Mucosa of descending colon (tissue), 3 donors: ENCODE results near the gene ANKRD17. TPM values are rescaled to one million over a fixed set of nuclear protein-coding genes. Genes with fewer than 3 reads are reported as not detected.

Experiments used
- ATAC-seq: fragments of 200-7000 bp; cut with Tn5 transposase; one replicate; pipeline ENCODE4 v1.9.1; 2020; ENCODE audit warnings: mild to moderate bottlenecking, moderate library complexity
- DNase-seq, 3 donors: peaks; one replicate each; pipeline ENCODE4 v3.0.0-alpha.2; 2020
- H3K36me3 ChIP-seq: fragments of 200-600 bp; one replicate; pipeline ENCODE4 v1.8.0; 2021; ENCODE audit warnings: low read depth, mild to moderate bottlenecking
- H3K4me1 ChIP-seq: fragments of 200-600 bp; one replicate; pipeline ENCODE4 v1.8.0; 2021; ENCODE audit warnings: low read depth, mild to moderate bottlenecking
- H3K4me3 ChIP-seq: fragments of 200-600 bp; one replicate; pipeline ENCODE4 v1.8.0; 2021; ENCODE audit warnings: mild to moderate bottlenecking
- H3K9me3 ChIP-seq: fragments of 200-600 bp; one replicate; pipeline ENCODE4 v1.8.0; 2021; ENCODE audit warnings: mild to moderate bottlenecking
- CTCF ChIP-seq: fragments of 200-600 bp; IDR thresholded peaks from one replicate; pipeline ENCODE4 v1.8.0; 2022; ENCODE audit warnings: antibody characterized with exemption, mild to moderate bottlenecking
- intact Hi-C, 2 donors: fragments of 100-400 bp; cut with DNase I in 1 of 2; cut with micrococcal nuclease in 1 of 2; formaldehyde crosslinking; loops; one replicate each; pipeline versions ENCODE4 v1.11.0 to v1.11.1; 2022; cut with DNase I, micrococcal nuclease
- total RNA-seq, 3 donors: library from RNA; stranded (reverse); fragmentation: NEBNext Ultra II Directional in 2 of 3; extraction: Animal tissue kit (Norgen Biotek cat#: 25700) in 2 of 3; gene quantifications; one replicate each; pipeline versions ENCODE4 v1.2.1 to v1.2.4, GENCODE V29; 2021 to 2023
- donor health status: DM: no; HTN: no; CAD: no; lungs with moderate emphysema.
- donor health status: DM: no; HTN: no; CAD: no.
- donor health status: DM: no; HTN: yes; CAD: no.

Gene ANKRD17
- total RNA-seq, 3 donors from 2014 or later = 62.4 to 75.3 (median 70.4) TPM

GRCh38 chr4:73034896-73035295, 223.7 kb downstream of the ANKRD17 start:
- ATAC-seq = no peak
- DNase-seq = no peak
- intact Hi-C loops = no loop called here
- H3K9me3 ChIP-seq = peaks cover 12% of the 10 kb centered on the region
- H3K36me3 ChIP-seq = no peaks in the 10 kb centered on the region
- TF ChIP-seq CTCF = no peak
- no peaks in the 10 kb centered on the region for H3K4me1 ChIP-seq
- no peak overlapping the region for H3K4me3 ChIP-seq

- DNase-seq (no peak), ATAC-seq (peak; percentile 43)
- H3K4me1 ChIP-seq = no peaks in the 10 kb centered on the region
- TF ChIP-seq CTCF = no peak
- no peaks in the 10 kb centered on the region for H3K36me3 ChIP-seq
- intact Hi-C loops = no loop called here
- H3K4me3 ChIP-seq = no peak overlapping the region
- no peaks in the 10 kb centered on the region for H3K9me3 ChIP-seq
Observed at GRCh38 chr4:73028621-73029020, 230.0 kb downstream of the ANKRD17 start.

Other genes with a start within 250 kb of the ANKRD17 start
- gene COX18, start 189.1 kb downstream of the ANKRD17 start, total RNA-seq = 10 to 100 TPM; 12.2 to 17.8 (median 14.2) TPM
- gene ALB, start 145.5 kb upstream of the ANKRD17 start, total RNA-seq = 1 to 10 TPM in 1 of 3 donors, not detected in 2; 8.2 TPM
- not detected for gene AFP, start 177.4 kb upstream of the ANKRD17 start, total RNA-seq
- gene AFM, start 222.9 kb upstream of the ANKRD17 start, total RNA-seq = not detected